Dedifferentiated amniotic fluid mesenchymal stem cell (primary cell): ENCODE results near the gene KLC1.

Source experiments
- DNase-seq: peaks from one replicate; pipeline ENCODE4 v3.0.0-alpha.2; 2016; ENCODE audit errors: extremely low spot score

Gene KLC1

DNA sequence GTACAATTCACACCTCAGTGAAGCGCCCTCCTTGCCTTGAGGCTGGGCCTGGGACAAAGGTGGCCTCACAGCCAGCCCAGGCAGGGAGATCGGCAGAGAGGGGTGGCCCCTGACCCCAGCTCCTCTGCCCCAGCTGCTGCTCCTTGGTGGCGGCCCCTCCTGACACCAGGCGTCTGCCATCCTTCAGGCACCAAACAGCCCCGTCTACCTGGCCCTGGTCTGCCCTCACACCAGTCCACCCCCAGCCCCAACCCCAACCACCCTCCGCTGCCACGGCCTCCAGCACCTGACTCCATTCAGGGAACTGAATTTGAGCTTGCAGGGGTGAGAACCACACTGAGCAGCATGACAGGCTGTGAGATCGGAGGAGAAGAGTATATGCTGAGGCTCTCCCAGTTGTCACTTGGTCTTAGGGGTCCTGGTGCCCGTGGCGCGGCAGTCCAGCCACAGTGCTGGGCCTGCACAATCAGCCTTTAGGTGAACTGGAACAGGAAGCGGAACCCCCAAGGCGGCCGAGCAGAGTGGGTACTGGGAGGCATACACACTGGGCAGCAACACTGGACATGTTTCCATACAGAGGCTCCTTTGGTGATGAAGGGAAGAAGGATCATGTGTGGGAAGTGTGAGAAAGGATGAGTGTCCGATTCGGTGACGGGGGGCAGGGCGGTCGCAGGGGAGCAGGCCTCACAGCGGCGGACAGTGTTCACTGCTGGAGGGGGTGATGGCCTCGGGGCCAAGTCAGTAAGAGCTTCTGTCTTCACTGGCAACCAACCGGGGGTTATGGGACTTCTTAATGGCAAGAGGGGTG is 105.3 kb downstream of the KLC1 start:
- DNase-seq: no peak

GRCh38 chr14:103735022-103735421 is 106.0 kb downstream of the KLC1 start:
- no peak for DNase-seq

- no peak for DNase-seq
Observed at GRCh38 chr14:103735439-103735814, 106.4 kb downstream of the KLC1 start.

GRCh38 chr14:103735815-103736545 is 107.0 kb downstream of the KLC1 start:
- DNase-seq: no peak

DNA sequence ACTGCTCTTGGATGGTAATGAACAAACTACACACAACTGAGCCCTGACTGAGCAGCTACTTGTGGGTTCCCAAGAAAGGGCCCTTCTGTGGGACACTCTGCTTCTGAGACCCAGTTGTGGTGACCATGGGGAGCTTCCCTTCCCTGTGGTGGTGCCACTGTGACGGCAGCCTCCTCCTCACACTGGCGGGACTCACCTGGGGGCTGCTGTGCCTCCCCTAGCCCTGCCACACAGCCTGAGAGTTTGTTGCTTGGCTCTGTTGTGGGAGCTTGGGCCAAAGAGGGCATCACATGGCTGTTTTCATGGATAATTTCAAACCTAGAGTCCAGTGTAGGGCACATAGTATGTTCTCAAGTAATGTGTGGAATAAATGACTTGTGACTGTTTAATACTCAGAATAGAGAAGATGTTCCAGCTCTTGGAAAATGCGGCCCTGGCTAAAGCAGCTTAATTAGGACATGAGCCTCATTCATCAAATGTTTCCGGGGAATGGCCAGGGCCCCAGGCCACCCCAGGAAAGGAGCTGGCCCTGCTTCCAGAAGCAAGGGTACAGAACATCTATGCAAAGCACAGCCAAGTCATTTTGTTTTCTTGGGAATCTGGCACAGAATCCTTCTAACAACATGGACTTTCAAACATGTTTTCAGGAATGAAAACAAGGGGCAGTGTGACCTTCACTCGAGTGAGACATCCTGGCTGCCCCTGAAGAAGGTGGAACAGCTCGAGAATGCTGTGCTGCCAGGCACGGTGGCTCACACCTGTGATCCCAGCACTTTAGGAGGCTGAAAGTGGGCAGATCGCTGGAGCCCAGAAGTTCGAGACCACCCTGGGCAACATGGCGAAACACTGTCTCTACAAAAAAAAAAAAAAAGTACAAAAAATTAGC is 107.8 kb downstream of the KLC1 start:
- DNase-seq: no peak

DNA sequence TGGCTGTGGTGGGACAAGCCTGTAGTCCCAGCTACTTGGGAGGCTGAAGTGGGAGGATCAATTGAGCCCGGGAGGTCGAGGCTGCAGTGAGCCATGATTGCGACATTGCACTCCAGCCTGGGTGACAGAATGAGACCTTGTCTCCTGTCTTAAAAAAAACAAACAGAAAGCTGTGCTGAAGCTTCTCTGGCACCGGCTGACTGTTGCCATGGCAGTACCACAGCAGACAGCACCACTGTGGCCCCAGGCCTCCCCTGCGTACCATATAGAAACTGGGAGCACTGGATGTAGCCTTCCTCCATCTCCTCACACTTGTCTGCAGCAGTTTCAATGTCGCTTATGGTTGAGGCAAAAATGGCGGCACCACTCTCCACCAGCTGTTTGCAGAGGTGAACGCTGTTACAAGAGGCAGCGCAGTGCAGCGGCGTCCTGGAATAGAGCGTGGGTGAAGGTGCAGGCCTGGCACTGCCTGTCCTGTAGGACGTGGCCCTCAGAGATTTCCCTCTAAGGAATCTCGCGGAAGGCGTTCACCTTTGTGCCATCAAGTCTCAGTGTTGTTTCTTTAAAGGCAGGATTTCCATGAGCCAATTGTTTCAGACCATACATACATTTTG is 108.5 kb downstream of the KLC1 start:
- no peak for DNase-seq

GRCh38 chr14:103738166-103738565 is 109.2 kb downstream of the KLC1 start:
- no peak for DNase-seq

- DNase-seq: no peak
Observed at GRCh38 chr14:103738701-103739451, 109.9 kb downstream of the KLC1 start.

- DNase-seq: no peak
Observed at GRCh38 chr14:103739466-103739792, 110.4 kb downstream of the KLC1 start.

DNA sequence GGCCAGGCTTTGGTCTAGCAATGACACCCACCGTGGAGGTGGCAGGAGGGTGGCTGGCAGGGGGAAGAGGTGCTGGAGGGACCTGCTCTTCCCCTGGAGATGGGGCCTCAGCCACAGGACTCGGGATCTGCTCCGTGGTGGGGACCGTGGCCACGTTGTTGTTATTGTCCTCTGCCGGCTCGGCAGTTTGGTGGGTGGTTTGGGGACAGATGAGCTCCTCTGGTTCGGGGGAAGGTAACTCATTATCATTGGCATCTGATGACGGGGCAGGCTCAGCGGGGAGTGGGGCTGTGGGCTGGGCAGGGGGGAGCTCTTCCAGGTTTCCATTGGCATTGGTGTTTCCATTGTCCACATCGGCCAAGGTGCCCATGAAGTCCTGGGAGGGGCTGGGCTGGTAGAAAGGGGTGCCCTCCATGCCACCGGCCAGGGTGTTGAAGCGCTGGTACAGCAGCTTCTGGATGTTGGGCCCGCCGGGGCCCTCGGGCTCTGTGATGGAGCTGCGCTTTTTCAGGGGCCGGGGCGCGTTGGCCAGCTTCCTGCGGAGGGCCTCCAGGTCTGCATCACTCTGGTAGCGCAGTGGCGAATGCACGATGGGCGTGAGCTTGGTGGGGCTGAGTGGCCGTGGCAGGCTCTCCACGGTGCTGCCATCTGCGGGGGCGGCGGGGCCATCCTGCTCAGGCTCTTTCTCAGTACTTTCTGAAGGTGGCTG is 110.9 kb downstream of the KLC1 start:
- DNase-seq: no peak

GRCh38 chr14:103740991-103741689 is 112.1 kb downstream of the KLC1 start:
- DNase-seq: no peak

GRCh38 chr14:103741876-103742275 is 112.9 kb downstream of the KLC1 start:
- DNase-seq: no peak

DNA sequence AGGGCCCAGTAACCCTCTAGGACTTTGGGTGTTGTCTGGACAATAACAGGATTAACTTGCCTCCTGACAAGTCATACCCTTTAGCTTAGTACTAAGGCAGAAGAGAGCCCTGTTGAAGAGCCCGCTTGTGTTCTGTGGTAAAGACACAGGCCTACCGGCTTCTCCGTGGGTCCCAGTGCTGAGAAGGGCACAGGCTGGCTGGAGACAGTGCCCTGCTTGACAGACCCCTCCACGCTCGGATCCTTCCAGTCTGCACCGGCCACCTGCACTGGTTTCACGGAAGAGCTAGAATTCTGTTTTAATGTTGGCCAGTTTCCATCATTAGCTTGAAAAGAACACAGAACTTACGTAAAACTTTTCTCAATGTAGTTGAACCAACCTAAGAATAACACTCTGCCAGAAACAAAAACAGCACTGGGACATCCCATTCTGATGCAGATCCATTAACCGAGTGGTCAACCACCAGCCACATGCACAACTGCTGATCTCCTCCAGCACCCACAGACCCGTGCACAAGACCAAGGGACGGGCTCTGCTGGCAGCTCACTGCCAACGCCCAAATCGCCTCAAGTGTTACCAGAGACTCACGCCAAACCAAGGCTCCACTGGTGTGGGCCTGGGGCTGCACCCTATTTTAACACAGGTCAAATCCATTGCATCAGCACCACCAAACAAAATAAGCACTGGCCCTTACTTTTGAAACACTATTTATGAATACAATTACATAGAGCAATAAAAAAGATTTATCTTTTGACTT is 113.7 kb downstream of the KLC1 start:
- DNase-seq: no peak

DNA sequence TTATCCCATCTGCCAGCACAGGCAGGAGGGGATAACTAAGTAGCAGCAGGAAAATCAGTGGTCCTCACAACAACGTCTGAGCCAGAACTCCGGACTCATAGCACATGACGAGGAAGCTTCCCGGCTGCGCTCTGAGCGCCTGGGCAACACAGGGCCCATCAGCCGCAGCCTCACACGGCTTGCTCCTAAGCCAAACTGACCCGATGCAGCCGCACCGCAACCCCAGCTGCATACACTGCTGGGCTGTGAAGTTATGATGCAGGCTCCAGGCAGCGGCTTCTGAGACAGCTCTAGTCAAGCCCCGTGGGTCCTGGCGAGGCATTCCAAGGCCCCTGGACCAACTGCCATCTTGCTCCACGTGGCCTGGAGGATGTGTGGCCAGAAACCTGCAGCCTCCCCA is 114.7 kb downstream of the KLC1 start:
- DNase-seq: no peak

DNA sequence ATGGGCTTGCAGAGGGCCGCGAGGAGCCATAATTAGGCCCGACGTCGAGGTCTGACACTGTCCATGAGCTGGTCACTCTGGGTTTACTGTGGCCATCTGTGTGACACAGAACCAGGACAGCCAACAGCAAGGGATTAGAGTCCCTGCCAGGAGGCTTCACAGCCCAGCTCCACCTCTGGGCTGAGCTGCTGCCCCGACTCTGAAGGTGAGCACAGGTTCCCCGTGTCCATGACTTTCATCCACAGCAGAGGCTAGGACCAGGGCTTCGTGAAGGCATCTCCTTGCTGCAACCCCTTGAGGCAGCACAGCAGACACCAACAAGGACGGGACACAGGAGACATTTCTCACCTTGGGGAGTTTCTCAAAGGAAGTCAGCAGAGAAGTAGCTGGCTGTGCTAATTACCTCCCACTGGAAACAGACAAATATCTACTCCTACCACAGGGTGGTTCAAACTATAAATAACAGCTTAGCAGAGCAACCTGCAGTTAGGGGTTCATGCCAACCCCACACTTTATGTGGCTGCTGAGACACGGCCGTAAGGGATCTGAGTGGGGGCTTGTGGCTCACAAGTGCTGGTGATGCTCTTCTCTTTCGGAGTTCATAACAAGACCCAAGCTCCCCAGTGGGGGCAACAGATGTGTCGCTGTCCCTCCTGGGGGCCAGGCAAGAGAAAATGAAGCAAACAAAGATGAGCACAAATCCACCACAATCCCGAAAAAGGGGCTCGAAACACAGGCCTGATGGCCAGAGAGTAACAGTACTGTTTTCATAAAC is 115.8 kb downstream of the KLC1 start:
- no peak for DNase-seq

DNA sequence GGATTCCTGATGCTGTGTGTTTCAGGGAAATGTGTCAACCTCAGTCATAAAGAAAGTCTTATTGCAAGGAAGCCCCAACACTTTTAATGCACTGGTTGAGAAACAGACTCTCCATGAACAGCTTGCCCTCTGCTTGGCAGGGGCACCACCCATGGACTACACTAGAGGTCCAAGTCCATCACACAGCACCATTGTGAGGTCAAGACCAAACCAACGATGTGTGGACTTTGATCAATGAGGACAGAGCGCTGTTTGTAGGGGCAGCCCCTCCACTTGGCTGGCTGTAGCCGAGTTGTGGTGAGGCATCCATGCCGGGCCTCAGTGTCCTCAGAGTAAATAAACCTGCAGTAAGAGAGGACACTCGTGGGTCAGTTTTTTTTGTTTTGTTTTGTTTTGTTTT is 116.4 kb downstream of the KLC1 start:
- DNase-seq: no peak

DNA sequence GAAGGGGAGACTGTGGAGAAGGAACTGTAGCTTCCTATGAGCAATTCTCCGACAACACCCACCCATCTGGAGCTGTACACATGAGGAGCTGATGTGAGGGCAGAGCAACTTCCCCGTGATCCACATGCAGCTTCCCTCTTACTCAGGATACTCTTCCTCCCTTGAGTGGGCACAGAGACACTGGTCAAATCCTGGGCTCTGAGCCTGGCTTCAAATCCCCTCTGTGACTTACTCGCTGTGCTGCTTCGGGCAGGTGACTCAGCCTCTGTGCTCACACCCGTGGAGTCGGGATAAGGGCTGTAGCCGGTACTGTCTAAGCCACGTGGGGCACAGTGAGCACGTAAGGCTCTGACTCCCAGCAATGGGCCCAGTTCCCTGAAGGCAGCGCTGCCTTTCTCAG is 117.7 kb downstream of the KLC1 start:
- no peak for DNase-seq

GRCh38 chr14:103748534-103748857 is 119.5 kb downstream of the KLC1 start:
- no peak for DNase-seq

GRCh38 chr14:103749452-103749851 is 120.4 kb downstream of the KLC1 start:
- DNase-seq: no peak
